Endodermal cell (in vitro differentiated cells): Measurements from ENCODE around the gene WDSUB1. TPM values are rescaled to one million over a fixed set of nuclear protein-coding genes. Genes with fewer than 3 reads are reported as not detected.
A peak's percentile ranks its signal among the peaks of the same experiment; 100 is the strongest.

Source experiments
- DNase-seq: peaks from one replicate; pipeline ENCODE4 v3.0.0-alpha.2; 2017
- H3K27ac ChIP-seq: 2 replicates; pipeline ENCODE4 v1.5.1; 2013; ENCODE audit warnings: mild to moderate bottlenecking, low read depth, low read length, moderate library complexity
- H3K27me3 ChIP-seq: 2 replicates; pipeline ENCODE4 v1.6.1; 2013; ENCODE audit warnings: mild to moderate bottlenecking, low read length, moderate library complexity; ENCODE audit not compliant: insufficient read depth, control insufficient read depth, poor library complexity, severe bottlenecking
- H3K36me3 ChIP-seq: 2 replicates; pipeline ENCODE4 v1.7.0; 2013; ENCODE audit warnings: mild to moderate bottlenecking, low read length, moderate library complexity; ENCODE audit not compliant: control insufficient read depth, insufficient read depth
- H3K4me1 ChIP-seq: one replicate; pipeline ENCODE4 v1.7.0; 2013; ENCODE audit warnings: low read length; ENCODE audit not compliant: control insufficient read depth, insufficient read depth
- H3K4me3 ChIP-seq: 2 replicates; pipeline ENCODE4 v1.5.1; 2013; ENCODE audit warnings: mild to moderate bottlenecking, low read length, moderate library complexity
- H3K9ac ChIP-seq: 2 replicates; pipeline ENCODE4 v1.6.1; 2013; ENCODE audit warnings: mild to moderate bottlenecking, low read length, moderate library complexity; ENCODE audit not compliant: poor library complexity, severe bottlenecking; ENCODE audit errors: extremely low read depth
- H3K9me3 ChIP-seq: 2 replicates; pipeline ENCODE4 v1.6.1; 2013; ENCODE audit warnings: mild to moderate bottlenecking, low read length, moderate library complexity; ENCODE audit not compliant: control insufficient read depth
- H3K27ac Mint-ChIP-seq: 2 replicates; pipeline ENCODE4 v1.8.0; 2020; ENCODE audit warnings: mixed read lengths
- H3K27me3 Mint-ChIP-seq: 2 replicates; pipeline ENCODE4 v1.8.0; 2021; ENCODE audit warnings: mild to moderate bottlenecking, mixed read lengths; ENCODE audit not compliant: insufficient read depth
- H3K36me3 Mint-ChIP-seq: 2 replicates; pipeline ENCODE4 v1.8.0; 2020; ENCODE audit warnings: low read depth, mixed read lengths
- H3K4me1 Mint-ChIP-seq: 2 replicates; pipeline ENCODE4 v1.8.0; 2020; ENCODE audit warnings: mixed read lengths
- H3K4me3 Mint-ChIP-seq: 2 replicates; pipeline ENCODE4 v1.8.0; 2020; ENCODE audit warnings: mild to moderate bottlenecking, moderate library complexity, mixed read lengths
- H3K9me3 Mint-ChIP-seq: 2 replicates; pipeline ENCODE4 v1.8.0; 2020; ENCODE audit warnings: mild to moderate bottlenecking, mixed read lengths
- CTCF ChIP-seq: fragments of 200-600 bp; sonication (generic); conservative IDR thresholded peaks from 2 replicates; pipeline ENCODE4 v1.5.0; 2021; ENCODE audit warnings: antibody characterized with exemption, mild to moderate bottlenecking
- WGBS, 2 experiments: methylation state at CpG; one replicate each; pipeline versions ENCODE4 v1.1.5 to v1.1.7; 2013; ENCODE audit warnings: missing lambda C conversion rate in 2 of 2, mixed read lengths in 1 of 2; ENCODE audit not compliant: insufficient coverage in 1 of 2, insufficient read length in 1 of 2; 5-methylcytosine and 5-hydroxymethylcytosine counted together
- total RNA-seq, 2 donors: library from RNA; stranded (reverse); fragmentation: NEBNext Ultra II Directional in 1 of 2; extraction: Animal tissue kit (Norgen Biotek cat#: 25700) in 1 of 2; gene quantifications; 2 replicates in 1 of 2; 3 replicates in 1 of 2; pipeline ENCODE4 v1.2.1, GENCODE V29; 2021

WDSUB1 gene
- total RNA-seq, 2 donors from 2014 or later = 10.7 to 14.7 TPM

GRCh38 chr2:159196393-159196925, 90.0 kb downstream of the WDSUB1 start:
- H3K36me3 Mint-ChIP-seq = no peaks in the 10 kb centered on the region
- peaks cover 89% of the 10 kb centered on the region for H3K36me3 ChIP-seq
- no peak for TF ChIP-seq CTCF

GRCh38 chr2:159195697-159196096, 90.8 kb downstream of the WDSUB1 start:
- Mint-ChIP-seq H3K4me1 (peaks cover 10% of the 10 kb centered on the region), H3K36me3 (no peaks in the 10 kb centered on the region), H3K4me3 (no peak overlapping the region), H3K9me3 (no peaks in the 10 kb centered on the region), H3K27ac (peak overlapping the region; percentile 4), H3K27me3 (no peaks in the 10 kb centered on the region)
- no peak for TF ChIP-seq CTCF
- Histone ChIP-seq H3K9me3 (no peaks in the 10 kb centered on the region), H3K27ac (no peak overlapping the region), H3K36me3 (peaks cover 89% of the 10 kb centered on the region), H3K27me3 (no peaks in the 10 kb centered on the region), H3K4me1 (peaks cover 6% of the 10 kb centered on the region), H3K9ac (no peak overlapping the region), H3K4me3 (no peak overlapping the region)
- DNase-seq = no peak
- 95 to 100% methylated on average over 5 to 6 of the region's 6 CpGs for WGBS, 2 experiments

More at GRCh38 chr2:159196393-159196925, 90.0 kb downstream of the WDSUB1 start:
- Mint-ChIP-seq H3K27ac (no peak overlapping the region), H3K4me3 (no peak overlapping the region), H3K4me1 (peaks cover 14% of the 10 kb centered on the region), H3K9me3 (no peaks in the 10 kb centered on the region), H3K27me3 (no peaks in the 10 kb centered on the region)
- peaks cover 6% of the 10 kb centered on the region for H3K4me1 ChIP-seq
- no peak overlapping the region for H3K27ac ChIP-seq
- H3K9me3 ChIP-seq = no peaks in the 10 kb centered on the region
- H3K4me3 ChIP-seq = no peak overlapping the region
- no peak overlapping the region for H3K9ac ChIP-seq
- no peaks in the 10 kb centered on the region for H3K27me3 ChIP-seq
- DNase-seq = no peak
- WGBS, 2 experiments = 92 to 94% methylated on average over 14 of the region's 14 CpGs

- no peak for TF ChIP-seq CTCF
- no peaks in the 10 kb centered on the region for H3K27me3 ChIP-seq
- no peak overlapping the region for H3K4me3 ChIP-seq
- H3K36me3 Mint-ChIP-seq = no peaks in the 10 kb centered on the region
- H3K4me3 Mint-ChIP-seq = no peak overlapping the region
- 94 to 98% methylated on average over 4 to 10 of the region's 10 CpGs for WGBS, 2 experiments
- no peaks in the 10 kb centered on the region for H3K4me1 ChIP-seq
- no peak overlapping the region for H3K9ac ChIP-seq
- no peak for DNase-seq
- H3K36me3 ChIP-seq = peaks cover 90% of the 10 kb centered on the region
- no peaks in the 10 kb centered on the region for H3K27me3 Mint-ChIP-seq
- no peaks in the 10 kb centered on the region for H3K4me1 Mint-ChIP-seq
- no peaks in the 10 kb centered on the region for H3K9me3 ChIP-seq
- no peaks in the 10 kb centered on the region for H3K9me3 Mint-ChIP-seq
- H3K27ac ChIP-seq = no peak overlapping the region
- H3K27ac Mint-ChIP-seq = no peak overlapping the region
These were observed 92.3 kb downstream of the WDSUB1 start for GRCh38 chr2:159194241-159194640.
